ENCODE data around the gene KLF6. TPM values are rescaled to one million over a fixed set of nuclear protein-coding genes. Genes with fewer than 3 reads are reported as not detected.

Gene KLF6
- total and polyA plus RNA-seq, 9 of the 15 experiments (the other 6 are each of a cell fraction or from before 2014, with no cell fraction given), result 3.2 to 23.9 (median 8.0) TPM

GRCh38 chr10:3763035-3763456 is 22.0 kb downstream of the KLF6 start (continued):
- TF ChIP-seq, protein P1, sequence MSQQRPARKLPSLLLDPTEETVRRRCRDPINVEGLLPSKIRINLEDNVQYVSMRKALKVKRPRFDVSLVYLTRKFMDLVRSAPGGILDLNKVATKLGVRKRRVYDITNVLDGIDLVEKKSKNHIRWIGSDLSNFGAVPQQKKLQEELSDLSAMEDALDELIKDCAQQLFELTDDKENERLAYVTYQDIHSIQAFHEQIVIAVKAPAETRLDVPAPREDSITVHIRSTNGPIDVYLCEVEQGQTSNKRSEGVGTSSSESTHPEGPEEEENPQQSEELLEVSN (IDR thresholded peaks at IDR 0.05; ENCODE audit: borderline replicate concordance in 1 of 2, extremely low read depth in 1 of 2, insufficient read depth in 1 of 2, insufficient read length in 1 of 2, low read depth in 1 of 2, low read length in 1 of 2, poor library complexity in 1 of 2, severe bottlenecking in 1 of 2), result peak in 1 of 2 experiments; percentile 28
- TF ChIP-seq NR2C2 (CRISPR knock-in tag; IDR thresholded peaks at IDR 0.05), result no peak
- no peak for TF ChIP-seq NR2C2 (tag; IDR thresholded peaks at IDR 0.05)
- TF ChIP-seq SOX6 (IDR thresholded peaks at IDR 0.05), result 0 out of 2 replicates have a peak, but pooled peaks have one; percentile 8
- TF ChIP-seq, protein P2, sequence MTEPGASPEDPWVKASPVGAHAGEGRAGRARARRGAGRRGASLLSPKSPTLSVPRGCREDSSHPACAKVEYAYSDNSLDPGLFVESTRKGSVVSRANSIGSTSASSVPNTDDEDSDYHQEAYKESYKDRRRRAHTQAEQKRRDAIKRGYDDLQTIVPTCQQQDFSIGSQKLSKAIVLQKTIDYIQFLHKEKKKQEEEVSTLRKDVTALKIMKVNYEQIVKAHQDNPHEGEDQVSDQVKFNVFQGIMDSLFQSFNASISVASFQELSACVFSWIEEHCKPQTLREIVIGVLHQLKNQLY (CRISPR knock-in tag; conservative IDR thresholded peaks at IDR 0.05), result no peak
- peak in 1 of 2 experiments; percentile 38; a peak in 1 of 4 replicates for TF ChIP-seq TRIM24 (IDR thresholded peaks at IDR 0.05)

- DNase-seq (ENCODE audit: extremely low read depth in 1 of 4, low spot score in 3 of 4) (no peak), ATAC-seq (no peak), FAIRE-seq (no peak)
- in situ Hi-C loops (cut with MboI) (no loop called here), intact Hi-C loops (cut with micrococcal nuclease) (no loop called here)
- peak overlapping the region; percentile 46 to 83; a peak in 3 of 4 replicates for H3K9ac ChIP-seq (ENCODE audit: insufficient read depth in 1 of 2, low read depth in 2 of 2, low read length in 2 of 2)
- H3K4me1 ChIP-seq (replicated peaks in 1 of 2; ENCODE audit: control insufficient read depth in 2 of 2, insufficient read depth in 2 of 2, low read length in 2 of 2), result peaks cover 14 to 43% of the 10 kb centered on the region in 2 experiments
- no peaks in the 10 kb centered on the region for H3K9me1 ChIP-seq (ENCODE audit: control insufficient read depth, insufficient read depth, low read length)
- H4K20me1 ChIP-seq (replicated peaks; ENCODE audit: control insufficient read depth, insufficient read depth, low read length), result no peaks in the 10 kb centered on the region
- H3K27ac ChIP-seq (ENCODE audit: extremely low read depth, low read depth, low read length), result no peak overlapping the region
- no peak overlapping the region for H3K4me3 ChIP-seq
- no peaks in the 10 kb centered on the region for H3K79me2 ChIP-seq (ENCODE audit: control insufficient read depth, insufficient read depth, low read length)
- ChIA-PET CTCF (ENCODE audit: low intra/inter-chr PET ratio) (no interaction called here), POLR2A (interaction anchor here (1.2 to 5.5 kb wide), 2 partner anchors 13 to 15 kb away, joined by 3 to 69 read pairs; no protein-coding TSS in a partner anchor)
- TF ChIP-seq ZNF445 (CRISPR knock-in tag; IDR thresholded peaks at IDR 0.05; ENCODE audit: low read depth), result no peak
- peak; percentile 65 for TF ChIP-seq ZNF134 (CRISPR knock-in tag; conservative IDR thresholded peaks at IDR 0.05)
- BruUV-seq (replicated peaks), result no TSS peak
- H3K4me2 ChIP-seq (ENCODE audit: insufficient read depth, low read length), result peak overlapping the region; percentile 73; the same call in 1 of the 2 replicates
- H2AFZ ChIP-seq (ENCODE audit: low read depth, low read length), result peak overlapping the region; percentile 83
- H3K27me3 ChIP-seq (ENCODE audit: control insufficient read depth in 2 of 2, insufficient read depth in 2 of 2, low read length in 2 of 2), result peaks cover 0 to 5% of the 10 kb centered on the region in 2 experiments; a peak in 1 of 5 replicates
- no peaks in the 10 kb centered on the region for H3K9me3 ChIP-seq (replicated peaks; ENCODE audit: control insufficient read depth, insufficient read depth, low read depth, low read length)
- H3K36me3 ChIP-seq (ENCODE audit: control insufficient read depth, insufficient read depth, low read length), result no peaks in the 10 kb centered on the region; the same call in 2 of the 3 replicates
- 78% methylated on average over 1 of the region's 1 CpG for WGBS (ENCODE audit: insufficient coverage, low coverage, missing lambda C conversion rate)
Measured at GRCh38 chr10:3762309-3762708, 22.7 kb downstream of the KLF6 start.

Measured in K562 (cell line).